GM18505 (cell line): ENCODE results near the gene TMEM273.

Experiments used
- ATAC-seq: cut with Tn5 transposase; IDR thresholded peaks from one replicate; pipeline ENCODE4 v1.9.1; 2021; ENCODE audit not compliant: unreplicated experiment
- POLR2A ChIP-seq: IDR thresholded peaks from 4 replicates; pipeline ENCODE4 v1.6.1; 2011; ENCODE audit warnings: borderline replicate concordance; ENCODE audit not compliant: insufficient read depth, insufficient read length; ENCODE audit errors: extremely low read depth

The TMEM273 gene

DNA sequence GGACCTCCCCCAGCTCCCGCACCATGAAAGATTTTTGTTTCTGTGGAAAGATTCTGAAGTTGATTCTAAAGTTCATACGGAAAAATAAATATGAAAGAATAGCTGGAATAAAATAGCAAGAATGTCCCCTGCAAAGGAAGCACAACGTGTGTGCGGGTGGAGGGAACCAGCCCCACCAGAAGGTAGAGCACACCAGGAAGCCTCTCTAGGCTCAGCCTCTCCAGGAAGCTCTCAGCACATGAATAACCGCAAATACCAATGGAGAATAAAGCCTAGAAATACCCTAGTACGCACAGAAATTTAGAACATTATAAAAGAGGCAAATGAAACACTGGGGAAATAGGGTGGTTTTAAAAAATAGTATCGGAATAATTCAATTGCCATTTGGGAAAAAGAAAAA lies 29.8 kb downstream of the TMEM273 start:
- ATAC-seq: no peak
- TF ChIP-seq POLR2A: no peak

DNA sequence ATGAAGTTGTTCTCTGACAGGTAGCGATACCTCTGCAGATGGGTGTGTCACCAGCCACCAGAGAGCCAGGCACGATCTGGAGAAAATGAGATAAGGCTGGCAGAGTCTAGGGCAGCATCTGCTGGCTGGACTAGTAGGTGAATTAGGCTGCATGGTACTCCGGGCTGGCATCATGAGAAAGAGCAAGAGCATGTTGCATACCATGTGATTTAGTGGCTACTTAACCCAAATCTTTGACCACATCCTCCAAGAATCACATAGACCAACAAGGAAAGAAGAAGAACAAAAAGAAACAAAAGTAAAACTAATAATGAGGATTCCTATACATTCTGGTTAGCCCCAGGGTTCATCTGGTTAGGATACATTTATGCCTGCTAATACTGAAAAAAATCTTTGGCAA lies 31.0 kb downstream of the TMEM273 start:
- no peak for TF ChIP-seq POLR2A
- ATAC-seq: no peak

- no peak for TF ChIP-seq POLR2A
- ATAC-seq: no peak
These were observed 33.5 kb downstream of the TMEM273 start for GRCh38 chr10:49154641-49155040.

GRCh38 chr10:49153971-49154370 lies 34.2 kb downstream of the TMEM273 start:
- TF ChIP-seq POLR2A: no peak
- ATAC-seq: no peak

- no peak for ATAC-seq
- TF ChIP-seq POLR2A: no peak
These were observed 35.1 kb downstream of the TMEM273 start for GRCh38 chr10:49153115-49153514.

- no peak for ATAC-seq
- TF ChIP-seq POLR2A: no peak
These were observed 35.5 kb downstream of the TMEM273 start for GRCh38 chr10:49152663-49153062.

- ATAC-seq: no peak
- TF ChIP-seq POLR2A: no peak
These were observed 36.2 kb downstream of the TMEM273 start for GRCh38 chr10:49152037-49152436.

GRCh38 chr10:49151481-49151880 lies 36.7 kb downstream of the TMEM273 start:
- no peak for TF ChIP-seq POLR2A
- no peak for ATAC-seq

DNA sequence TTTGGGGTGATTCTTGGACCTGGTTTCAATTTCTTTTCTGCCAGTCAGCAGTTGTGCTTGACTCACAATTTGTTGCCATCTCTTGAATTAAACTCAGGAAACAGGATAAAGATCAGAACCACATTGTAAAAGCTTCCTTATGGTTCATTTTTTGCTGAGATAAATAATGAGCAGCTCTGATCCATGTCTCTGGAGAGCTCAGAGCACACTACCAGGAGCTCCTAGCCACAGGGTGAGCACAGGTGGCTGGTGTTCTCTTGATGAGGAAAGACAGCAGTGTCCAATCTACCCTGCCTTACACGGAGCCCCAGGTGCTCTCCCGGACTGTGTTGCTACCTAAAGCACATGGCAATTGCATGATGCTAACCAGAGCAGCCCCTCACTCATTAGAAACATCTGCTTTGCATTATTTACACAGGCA lies 37.2 kb downstream of the TMEM273 start:
- TF ChIP-seq POLR2A: no peak
- no peak for ATAC-seq

GRCh38 chr10:49150426-49150825 lies 37.8 kb downstream of the TMEM273 start:
- ATAC-seq: no peak
- TF ChIP-seq POLR2A: no peak

DNA sequence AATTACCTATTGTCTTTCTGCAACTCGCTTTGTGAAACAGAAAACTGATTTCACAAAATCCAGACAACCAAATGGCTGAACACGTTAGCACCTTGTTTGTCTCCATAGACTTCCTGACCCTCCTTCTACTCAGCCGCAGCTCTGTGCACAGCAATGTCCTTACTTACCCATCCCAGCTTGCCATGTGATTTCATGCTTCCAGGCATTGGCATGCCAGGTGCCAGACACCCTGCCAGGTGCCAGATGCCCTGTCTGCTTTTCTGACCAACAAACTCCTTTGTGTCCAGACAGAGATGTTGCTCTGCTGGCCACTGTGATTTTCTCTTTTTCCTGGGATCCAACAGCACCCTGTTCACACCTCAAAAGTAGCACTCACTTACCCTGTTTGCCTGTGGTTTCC lies 38.3 kb downstream of the TMEM273 start:
- TF ChIP-seq POLR2A: no peak
- no peak for ATAC-seq

GRCh38 chr10:49144058-49144720 lies 44.0 kb downstream of the TMEM273 start:
- TF ChIP-seq POLR2A: no peak
- ATAC-seq: no peak

GRCh38 chr10:49143249-49143648 lies 44.9 kb downstream of the TMEM273 start:
- ATAC-seq: no peak
- TF ChIP-seq POLR2A: no peak

- no peak for TF ChIP-seq POLR2A
- ATAC-seq: no peak
These were observed 46.5 kb downstream of the TMEM273 start for GRCh38 chr10:49141541-49142332.
